ENCODE results near the gene SLC6A6. TPM values are rescaled to one million over a fixed set of nuclear protein-coding genes. Genes with fewer than 3 reads are reported as not detected.

SLC6A6 gene
- polyA plus RNA-seq, 1 of the 3 experiments (the other 2 are of a cell fraction): 19.1 TPM

DNA sequence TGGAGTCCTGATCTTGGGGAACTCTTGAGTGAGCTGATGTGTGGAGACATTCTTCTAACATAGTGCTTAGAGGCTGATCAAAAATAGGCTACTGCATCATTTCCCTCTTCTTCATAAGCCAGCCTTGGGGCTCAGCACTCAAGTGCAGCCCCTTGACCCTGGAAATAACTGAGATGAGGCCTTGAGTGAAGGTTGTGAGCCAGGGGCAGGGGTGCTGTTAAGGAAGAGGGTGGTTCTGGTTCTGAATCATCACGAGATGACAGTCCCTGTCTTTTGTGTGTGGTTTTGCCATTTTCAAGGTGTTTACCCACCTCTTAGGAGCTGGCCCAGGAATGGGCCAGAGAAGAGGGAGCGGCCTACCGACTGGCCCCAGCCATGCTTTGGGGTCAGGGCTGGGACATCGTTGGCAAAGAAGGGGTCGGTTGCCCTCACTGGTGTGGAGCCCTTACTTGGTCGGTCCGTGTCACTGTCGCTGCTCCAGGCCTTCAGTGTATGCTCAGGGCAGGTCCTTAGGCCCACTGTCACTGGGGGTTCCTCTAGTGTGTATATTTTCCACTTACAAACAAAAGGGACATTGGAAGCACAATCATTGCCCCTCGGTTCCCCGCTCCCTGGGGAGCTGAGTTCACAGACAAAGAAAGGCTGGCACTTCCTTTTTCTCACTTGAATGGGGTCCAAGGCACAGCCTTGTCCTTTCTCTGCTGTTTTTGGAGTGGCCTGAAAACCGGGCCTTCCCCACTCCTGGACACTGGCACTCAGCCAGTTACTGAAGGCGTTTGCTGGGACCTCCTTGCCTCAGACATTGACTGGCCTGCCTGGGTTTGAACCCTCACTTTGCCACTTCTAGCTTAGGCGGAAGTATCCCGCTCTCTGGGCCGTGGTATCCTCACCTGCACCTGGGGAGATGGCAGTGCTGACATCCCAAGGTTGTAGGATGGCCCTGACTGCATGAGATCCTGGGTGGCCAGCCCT, 46.6 kb downstream of the SLC6A6 start:
- DNase-seq: no peak
- Histone ChIP-seq H3K9ac (no peak overlapping the region), H3K4me3 (ENCODE audit: low read depth in 2 of 2, low read length in 1 of 2) (no peak overlapping the region), H3K27ac (ENCODE audit: low read depth in 2 of 2, low read length in 1 of 2) (no peak overlapping the region), H3F3A (replicated peaks; ENCODE audit: insufficient read depth) (peaks cover 27% of the 10 kb centered on the region), H4K20me1 (ENCODE audit: insufficient read depth) (no peaks in the 10 kb centered on the region; the same call in 1 of the 2 replicates), H3K36me3 (replicated peaks in 1 of 2; ENCODE audit: control insufficient read depth in 1 of 2, insufficient read depth in 2 of 2, low read length in 1 of 2) (peaks cover 41 to 48% of the 10 kb centered on the region in 2 experiments), H3K4me2 (no peak overlapping the region), H3K4me1 (ENCODE audit: control insufficient read depth in 1 of 2, insufficient read depth in 2 of 2, low read depth in 1 of 2, low read length in 1 of 2) (peaks cover 8 to 24% of the 10 kb centered on the region in 2 experiments; a peak in 3 of 4 replicates), H3K9me3 (no peaks in the 10 kb centered on the region), H3K9me2 (no peaks in the 10 kb centered on the region), H3K79me2 (ENCODE audit: insufficient read depth) (no peaks in the 10 kb centered on the region), H2AFZ (ENCODE audit: low read depth) (no peak overlapping the region), H3K27me3 (ENCODE audit: insufficient read depth) (no peaks in the 10 kb centered on the region)
- TF ChIP-seq NRF1 (IDR thresholded peaks at IDR 0.05; ENCODE audit: low read depth, low read length): no peak
- TF ChIP-seq, protein P1, sequence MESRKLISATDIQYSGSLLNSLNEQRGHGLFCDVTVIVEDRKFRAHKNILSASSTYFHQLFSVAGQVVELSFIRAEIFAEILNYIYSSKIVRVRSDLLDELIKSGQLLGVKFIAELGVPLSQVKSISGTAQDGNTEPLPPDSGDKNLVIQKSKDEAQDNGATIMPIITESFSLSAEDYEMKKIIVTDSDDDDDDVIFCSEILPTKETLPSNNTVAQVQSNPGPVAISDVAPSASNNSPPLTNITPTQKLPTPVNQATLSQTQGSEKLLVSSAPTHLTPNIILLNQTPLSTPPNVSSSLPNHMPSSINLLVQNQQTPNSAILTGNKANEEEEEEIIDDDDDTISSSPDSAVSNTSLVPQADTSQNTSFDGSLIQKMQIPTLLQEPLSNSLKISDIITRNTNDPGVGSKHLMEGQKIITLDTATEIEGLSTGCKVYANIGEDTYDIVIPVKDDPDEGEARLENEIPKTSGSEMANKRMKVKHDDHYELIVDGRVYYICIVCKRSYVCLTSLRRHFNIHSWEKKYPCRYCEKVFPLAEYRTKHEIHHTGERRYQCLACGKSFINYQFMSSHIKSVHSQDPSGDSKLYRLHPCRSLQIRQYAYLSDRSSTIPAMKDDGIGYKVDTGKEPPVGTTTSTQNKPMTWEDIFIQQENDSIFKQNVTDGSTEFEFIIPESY (IDR thresholded peaks at IDR 0.05; ENCODE audit: borderline replicate concordance, low read depth): no peak
- TF ChIP-seq TAF1 (IDR thresholded peaks at IDR 0.05; ENCODE audit: borderline replicate concordance, low read depth, low read length): no peak
- TF ChIP-seq FOXM1 (IDR thresholded peaks at IDR 0.05; ENCODE audit: low read depth): no peak
- no peak for TF ChIP-seq GABPA (IDR thresholded peaks at IDR 0.05; ENCODE audit: low read depth)
- TF ChIP-seq, protein P2, sequence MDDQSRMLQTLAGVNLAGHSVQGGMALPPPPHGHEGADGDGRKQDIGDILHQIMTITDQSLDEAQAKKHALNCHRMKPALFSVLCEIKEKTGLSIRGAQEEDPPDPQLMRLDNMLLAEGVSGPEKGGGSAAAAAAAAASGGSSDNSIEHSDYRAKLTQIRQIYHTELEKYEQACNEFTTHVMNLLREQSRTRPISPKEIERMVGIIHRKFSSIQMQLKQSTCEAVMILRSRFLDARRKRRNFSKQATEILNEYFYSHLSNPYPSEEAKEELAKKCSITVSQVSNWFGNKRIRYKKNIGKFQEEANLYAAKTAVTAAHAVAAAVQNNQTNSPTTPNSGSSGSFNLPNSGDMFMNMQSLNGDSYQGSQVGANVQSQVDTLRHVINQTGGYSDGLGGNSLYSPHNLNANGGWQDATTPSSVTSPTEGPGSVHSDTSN (IDR thresholded peaks at IDR 0.05): no peak
- no peak for TF ChIP-seq POLR2AphosphoS5 (IDR thresholded peaks at IDR 0.05; ENCODE audit: low read depth, low read length)
- no peak for TF ChIP-seq FOSL2 (IDR thresholded peaks at IDR 0.05; ENCODE audit: borderline replicate concordance, low read depth)
- TF ChIP-seq FOXJ3 (CRISPR knock-in tag; IDR thresholded peaks at IDR 0.05): no peak
- TF ChIP-seq, protein P3, sequence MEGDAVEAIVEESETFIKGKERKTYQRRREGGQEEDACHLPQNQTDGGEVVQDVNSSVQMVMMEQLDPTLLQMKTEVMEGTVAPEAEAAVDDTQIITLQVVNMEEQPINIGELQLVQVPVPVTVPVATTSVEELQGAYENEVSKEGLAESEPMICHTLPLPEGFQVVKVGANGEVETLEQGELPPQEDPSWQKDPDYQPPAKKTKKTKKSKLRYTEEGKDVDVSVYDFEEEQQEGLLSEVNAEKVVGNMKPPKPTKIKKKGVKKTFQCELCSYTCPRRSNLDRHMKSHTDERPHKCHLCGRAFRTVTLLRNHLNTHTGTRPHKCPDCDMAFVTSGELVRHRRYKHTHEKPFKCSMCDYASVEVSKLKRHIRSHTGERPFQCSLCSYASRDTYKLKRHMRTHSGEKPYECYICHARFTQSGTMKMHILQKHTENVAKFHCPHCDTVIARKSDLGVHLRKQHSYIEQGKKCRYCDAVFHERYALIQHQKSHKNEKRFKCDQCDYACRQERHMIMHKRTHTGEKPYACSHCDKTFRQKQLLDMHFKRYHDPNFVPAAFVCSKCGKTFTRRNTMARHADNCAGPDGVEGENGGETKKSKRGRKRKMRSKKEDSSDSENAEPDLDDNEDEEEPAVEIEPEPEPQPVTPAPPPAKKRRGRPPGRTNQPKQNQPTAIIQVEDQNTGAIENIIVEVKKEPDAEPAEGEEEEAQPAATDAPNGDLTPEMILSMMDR (IDR thresholded peaks at IDR 0.05): no peak
- TF ChIP-seq YY1 (IDR thresholded peaks at IDR 0.05; ENCODE audit: low read depth): no peak
- TF ChIP-seq RXRA (IDR thresholded peaks at IDR 0.05; ENCODE audit: borderline replicate concordance, low read depth): no peak
- no peak for TF ChIP-seq EZH2phosphoT487 (IDR thresholded peaks at IDR 0.05; ENCODE audit: borderline replicate concordance, low read depth)
- TF ChIP-seq GATA2 (CRISPR knock-in tag; IDR thresholded peaks at IDR 0.05): no peak
- 93% methylated on average over 15 of the region's 15 CpGs for whole genome bisulfite sequencing (ENCODE audit: low lambda C conversion rate)
- CTCF ChIA-PET: interaction anchor here (2.6 kb wide), 1 partner anchor 13 kb away, joined by 12 read pairs; no protein-coding TSS in a partner anchor
- POLR2A ChIA-PET: no interaction called here

Measured in SK-N-SH (cell line).